Progenitor cell of endocrine pancreas (in vitro differentiated cells): Measurements from ENCODE around the gene CCDC89. TPM values are rescaled to one million over a fixed set of nuclear protein-coding genes. Genes with fewer than 3 reads are reported as not detected.

Source experiments
- DNase-seq: peaks from one replicate; pipeline ENCODE4 v3.0.0; 2021; ENCODE audit warnings: low spot score; ENCODE audit not compliant: unreplicated experiment
- H3K27ac Mint-ChIP-seq: 2 replicates; pipeline ENCODE4 v1.8.0; 2021; ENCODE audit warnings: mild to moderate bottlenecking, moderate library complexity, mixed read lengths
- H3K27me3 Mint-ChIP-seq: 2 replicates; pipeline ENCODE4 v1.8.0; 2021; ENCODE audit warnings: mixed read lengths
- H3K36me3 Mint-ChIP-seq: 2 replicates; pipeline ENCODE4 v1.8.0; 2022; ENCODE audit warnings: mixed read lengths; ENCODE audit not compliant: insufficient read depth
- H3K4me1 Mint-ChIP-seq: 2 replicates; pipeline ENCODE4 v1.8.0; 2021; ENCODE audit warnings: low read depth, mixed read lengths
- H3K4me3 Mint-ChIP-seq: 2 replicates; pipeline ENCODE4 v1.8.0; 2021; ENCODE audit warnings: low read depth, mild to moderate bottlenecking, moderate library complexity, mixed read lengths
- H3K9me3 Mint-ChIP-seq: 2 replicates; pipeline ENCODE4 v1.8.0; 2021; ENCODE audit warnings: low read depth, mixed read lengths
- CTCF ChIP-seq: fragments of 200-600 bp; sonication (generic); IDR thresholded peaks from one replicate; pipeline ENCODE4 v1.5.0; 2021; ENCODE audit warnings: antibody characterized with exemption, mild to moderate bottlenecking; ENCODE audit not compliant: unreplicated experiment
- total RNA-seq: library from RNA; stranded (reverse); gene quantifications from 2 replicates; pipeline ENCODE4 v1.2.1, GENCODE V29; 2021

The CCDC89 gene
- total RNA-seq, 1 donor from 2014 or later, result not detected

- Mint-ChIP-seq H3K4me3 (peak overlapping the region; percentile 96), H3K4me1 (peaks cover 16% of the 10 kb centered on the region)
Observed at GRCh38 chr11:85647078-85647477, 38.9 kb downstream of the CCDC89 start.

GRCh38 chr11:85643191-85643614, 42.8 kb downstream of the CCDC89 start:
- Mint-ChIP-seq H3K27ac (no peak overlapping the region), H3K27me3 (peaks cover 14% of the 10 kb centered on the region), H3K36me3 (no peaks in the 10 kb centered on the region), H3K4me3 (no peak overlapping the region), H3K4me1 (peaks cover 9% of the 10 kb centered on the region), H3K9me3 (no peaks in the 10 kb centered on the region)
- no peak for TF ChIP-seq CTCF
- DNase-seq, result no peak

More at GRCh38 chr11:85647078-85647477, 38.9 kb downstream of the CCDC89 start:
- Mint-ChIP-seq H3K9me3 (no peaks in the 10 kb centered on the region), H3K36me3 (peaks cover 3% of the 10 kb centered on the region), H3K27ac (peak overlapping the region; percentile 98), H3K27me3 (peaks cover 12% of the 10 kb centered on the region)
- no peak for DNase-seq
- no peak for TF ChIP-seq CTCF

GRCh38 chr11:85634747-85635146, 51.2 kb downstream of the CCDC89 start:
- Mint-ChIP-seq H3K27me3 (no peaks in the 10 kb centered on the region), H3K36me3 (peaks cover 7% of the 10 kb centered on the region), H3K27ac (no peak overlapping the region), H3K4me3 (no peak overlapping the region), H3K9me3 (no peaks in the 10 kb centered on the region), H3K4me1 (no peaks in the 10 kb centered on the region)
- TF ChIP-seq CTCF, result no peak
- DNase-seq, result no peak

Other genes starting within 250 kb of the CCDC89 start
- 1.5 and 2.4 TPM in 2 replicates for gene DLG2, start 58.9 kb downstream of the CCDC89 start, total RNA-seq
- 36.4 and 37.8 TPM in 2 replicates for gene TMEM126B, start 57.6 kb downstream of the CCDC89 start, total RNA-seq
- gene TMEM126A, start 38.2 kb downstream of the CCDC89 start, total RNA-seq, result 22.0 and 25.8 TPM in 2 replicates
- 66.3 and 66.7 TPM in 2 replicates for gene CREBZF, start 21.1 kb downstream of the CCDC89 start, total RNA-seq
- gene SYTL2, start 124.9 kb upstream of the CCDC89 start, total RNA-seq, result 4.7 and 5.6 TPM in 2 replicates
- gene CCDC83, start 169.2 kb upstream of the CCDC89 start, total RNA-seq, result not detected in 2 replicates